HG03196 (cell line): ENCODE data around the gene AMOTL2.

Source experiments
- ATAC-seq: cut with Tn5 transposase; IDR thresholded peaks from one replicate; pipeline ENCODE4 v1.9.1; 2021; ENCODE audit not compliant: unreplicated experiment

The AMOTL2 gene

DNA sequence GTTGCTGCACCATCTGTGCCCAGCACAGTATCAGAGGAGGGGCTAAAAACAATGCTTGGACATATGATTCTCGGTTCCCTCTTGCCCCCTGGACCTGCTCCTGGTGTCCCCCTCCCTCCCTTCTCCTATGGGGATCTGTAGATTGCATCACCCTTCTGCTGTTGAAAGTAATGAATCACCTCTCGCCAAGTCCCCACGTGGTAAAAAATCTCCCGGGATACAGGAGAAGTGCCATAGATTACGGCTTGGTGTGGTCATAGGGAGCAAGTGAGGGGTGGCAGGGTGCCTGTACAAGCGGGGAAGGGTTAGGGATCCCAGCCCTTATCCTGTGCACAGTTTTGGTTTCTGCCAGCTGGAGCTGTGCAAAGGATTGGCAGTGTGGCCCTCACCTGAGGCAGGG lies 37.7 kb downstream of the AMOTL2 start:
- no peak for ATAC-seq

DNA sequence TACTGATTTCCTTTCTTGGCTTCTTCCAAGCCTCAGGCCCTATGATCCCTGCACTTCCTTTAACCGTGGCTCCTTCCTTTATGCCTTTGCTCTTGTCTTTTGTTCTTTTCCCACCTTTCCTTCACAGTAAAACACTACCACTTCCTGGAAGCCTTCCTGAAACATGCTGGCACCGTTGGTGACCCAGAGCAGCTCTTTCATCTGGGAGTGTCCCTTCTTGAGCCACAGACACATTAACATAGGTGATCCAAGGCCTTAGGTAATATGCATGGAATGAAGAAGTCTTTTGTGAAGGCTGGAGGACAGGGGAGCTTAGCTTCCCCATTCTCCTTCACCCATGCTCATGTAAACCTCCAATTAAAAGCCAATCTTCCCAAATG lies 39.4 kb downstream of the AMOTL2 start:
- ATAC-seq: no peak

DNA sequence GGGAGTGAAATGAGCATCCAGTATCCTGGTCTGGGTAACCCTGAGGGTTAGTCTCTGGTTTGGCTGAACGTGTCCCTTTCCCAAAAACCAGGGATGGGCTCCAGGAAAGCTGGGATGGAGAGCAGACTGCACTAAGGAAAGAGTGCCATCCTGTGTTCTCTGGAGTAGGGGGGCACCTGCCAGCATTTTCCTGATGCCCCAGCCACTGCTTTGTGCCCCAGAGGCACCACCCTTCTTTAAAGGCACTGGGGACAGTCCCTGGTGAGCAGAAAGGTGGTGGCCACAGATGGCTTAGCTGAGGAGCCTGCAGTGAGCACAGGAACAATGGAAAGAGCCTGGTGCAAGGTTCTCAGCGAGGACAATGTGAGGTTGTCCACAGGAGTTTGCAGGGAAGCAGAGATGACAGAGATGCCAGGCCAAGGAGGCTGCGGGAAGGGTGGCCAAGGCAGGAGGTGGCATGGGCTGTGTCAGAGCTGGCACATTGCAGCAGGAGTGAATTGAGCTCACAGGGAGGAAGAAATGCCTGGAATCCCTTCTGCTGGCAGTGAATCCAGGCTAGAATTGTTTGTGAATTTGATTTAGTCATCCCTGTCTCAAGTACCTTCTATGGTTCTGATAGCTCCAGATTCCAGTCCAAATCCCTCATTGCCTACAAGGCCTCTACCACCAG lies 39.9 kb downstream of the AMOTL2 start:
- ATAC-seq: no peak

DNA sequence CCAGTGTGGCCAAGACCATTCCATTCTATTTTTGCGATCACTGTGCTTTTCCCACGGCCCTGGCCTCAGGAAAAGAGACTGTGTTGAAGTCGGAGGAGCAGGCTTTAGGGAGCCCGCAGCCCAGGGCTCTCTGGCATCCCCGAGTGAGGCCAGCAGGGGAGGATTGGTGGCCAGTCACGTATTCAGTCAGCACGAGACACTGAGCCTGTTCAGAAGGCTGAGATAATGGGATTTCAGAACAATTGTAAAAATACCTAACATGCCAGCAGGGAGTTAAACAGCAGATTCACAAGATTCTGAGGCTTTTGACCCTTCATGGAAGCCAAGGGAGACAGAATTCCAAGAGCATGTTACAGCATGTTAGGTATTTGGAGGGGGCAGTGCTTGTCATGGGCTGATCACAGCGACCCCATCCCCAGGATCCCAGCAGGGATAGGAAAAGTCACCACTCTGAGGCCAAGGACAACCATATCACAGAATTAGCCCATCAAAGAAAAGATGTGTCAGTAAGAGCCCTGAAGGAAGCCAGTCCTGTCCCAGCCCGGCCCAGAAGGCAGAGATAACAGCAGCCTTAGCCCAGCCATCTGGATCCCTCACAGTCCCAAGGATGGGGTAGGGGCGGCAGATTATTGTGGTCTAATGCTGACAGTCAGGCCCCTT lies 40.6 kb downstream of the AMOTL2 start:
- ATAC-seq: no peak

DNA sequence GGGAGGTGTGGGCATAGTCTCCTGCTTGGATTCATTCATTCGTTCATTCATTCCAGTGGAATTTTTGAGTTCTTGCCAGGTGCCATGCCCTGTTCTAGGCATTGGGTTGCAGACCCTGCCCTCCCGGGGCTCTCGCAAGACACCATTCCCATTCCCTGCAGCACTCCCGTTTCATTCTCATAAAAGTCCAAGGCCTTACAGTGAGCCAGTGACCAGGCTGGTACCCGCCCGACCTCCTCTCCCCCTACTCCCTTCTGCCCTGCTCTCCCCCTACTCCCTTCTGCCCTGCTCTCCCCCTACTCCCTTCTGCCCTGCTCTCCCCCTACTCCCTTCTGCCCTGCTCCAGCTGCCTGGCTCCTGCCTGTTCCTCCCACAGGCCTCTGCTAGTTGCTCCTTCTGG lies 41.9 kb downstream of the AMOTL2 start:
- ATAC-seq: no peak

DNA sequence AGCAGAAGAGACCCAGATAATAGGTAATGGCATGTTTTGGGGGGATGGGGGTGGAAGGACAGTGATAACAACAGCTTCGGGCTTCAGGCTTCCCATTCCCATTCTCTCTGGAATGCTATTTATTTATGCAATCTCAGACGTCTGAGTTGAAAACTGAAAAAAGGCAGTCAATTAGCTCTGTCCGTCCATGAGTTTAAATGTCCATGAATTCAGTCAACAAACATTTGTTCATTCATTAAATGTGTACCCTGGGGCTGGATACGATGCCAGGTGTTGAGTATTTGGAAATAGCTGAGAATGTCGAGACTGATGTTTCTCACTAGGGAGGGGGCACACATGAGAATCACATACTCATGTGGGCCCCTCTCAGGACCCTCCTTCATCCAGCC lies 42.4 kb downstream of the AMOTL2 start:
- ATAC-seq: no peak

DNA sequence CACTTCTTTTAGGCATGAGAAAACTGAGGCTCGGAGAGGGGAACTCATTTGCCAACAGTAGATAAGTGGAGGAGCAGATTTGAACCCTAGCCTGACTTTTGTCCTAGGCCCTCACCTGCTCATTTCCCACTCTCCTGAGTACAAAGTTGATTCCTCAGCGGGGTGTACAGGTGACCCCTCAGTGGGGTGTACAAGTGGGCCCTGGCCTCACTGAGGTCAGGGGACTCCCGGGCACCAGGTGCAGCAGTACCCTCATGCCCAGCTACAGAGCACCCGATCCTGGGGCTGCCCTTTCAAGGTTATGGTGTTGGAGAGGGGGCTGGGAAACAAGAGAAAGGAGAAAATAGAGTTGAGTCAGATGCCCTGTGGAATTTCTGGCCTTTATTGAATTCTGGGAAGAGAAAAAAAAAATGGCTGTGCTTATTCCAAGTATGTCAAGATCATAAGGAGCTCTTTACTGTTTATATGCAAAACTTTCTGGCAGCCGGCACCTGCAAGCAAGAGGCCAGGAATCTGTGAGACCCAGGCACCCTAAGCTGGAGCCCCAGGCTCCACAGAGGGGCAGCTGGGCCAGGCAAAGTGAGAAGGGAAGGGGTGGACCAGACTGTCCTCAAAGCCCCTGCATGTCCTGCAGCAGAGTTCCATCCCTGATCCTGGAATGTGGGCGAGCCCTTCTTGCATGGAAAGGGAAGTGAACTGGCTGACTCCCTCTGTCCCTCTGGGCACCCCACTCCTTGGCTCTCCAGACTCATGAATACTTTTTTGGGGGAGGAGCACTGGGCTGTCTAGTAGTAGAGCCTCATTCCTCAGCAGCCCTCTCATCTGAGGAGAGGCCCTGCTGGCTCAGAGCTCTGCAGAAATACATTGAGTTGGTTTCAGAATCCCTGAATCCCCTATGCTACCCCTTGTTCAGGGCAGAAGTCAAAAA lies 43.1 kb downstream of the AMOTL2 start:
- no peak for ATAC-seq

DNA sequence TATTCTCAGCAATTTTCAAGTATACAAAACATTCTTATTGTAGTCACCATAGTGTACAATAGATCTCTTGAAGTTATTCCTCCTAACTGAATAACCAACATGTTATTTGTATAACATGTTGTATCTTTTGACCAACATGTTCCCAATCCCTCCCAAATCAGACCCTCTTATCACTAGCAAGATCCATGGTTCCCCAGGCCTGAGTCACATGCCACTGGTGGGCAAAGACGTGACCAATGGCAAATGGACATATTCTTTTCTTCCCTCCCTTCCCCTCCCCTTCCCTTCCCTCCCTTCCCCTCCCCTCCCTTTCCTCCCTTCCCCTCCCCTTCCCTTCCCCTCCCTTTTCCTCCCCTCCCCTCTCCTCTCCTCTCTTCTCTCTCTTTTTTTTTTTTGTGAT lies 45.4 kb downstream of the AMOTL2 start:
- no peak for ATAC-seq

DNA sequence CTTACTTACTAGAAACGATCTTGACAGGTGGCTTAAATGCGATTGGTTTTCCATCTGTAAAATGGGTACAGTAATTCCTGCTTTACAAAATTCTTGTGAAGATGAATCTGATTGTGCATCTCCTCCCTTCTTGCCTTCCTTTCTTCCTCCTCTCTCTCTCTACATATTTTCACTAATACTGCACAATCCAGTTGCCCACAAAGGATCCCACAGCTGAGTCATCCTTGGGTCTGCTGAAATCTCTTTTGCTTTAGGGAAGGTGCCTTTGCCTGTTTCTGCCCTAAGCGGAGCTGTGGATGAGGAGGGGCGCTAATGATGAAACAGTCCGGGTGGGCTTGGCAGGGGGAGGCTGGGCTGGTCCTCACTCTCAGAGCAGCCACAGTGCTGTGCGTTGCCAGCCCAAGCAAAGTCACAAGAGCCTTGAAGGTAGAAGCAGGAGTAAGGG lies 46.1 kb downstream of the AMOTL2 start:
- no peak for ATAC-seq

DNA sequence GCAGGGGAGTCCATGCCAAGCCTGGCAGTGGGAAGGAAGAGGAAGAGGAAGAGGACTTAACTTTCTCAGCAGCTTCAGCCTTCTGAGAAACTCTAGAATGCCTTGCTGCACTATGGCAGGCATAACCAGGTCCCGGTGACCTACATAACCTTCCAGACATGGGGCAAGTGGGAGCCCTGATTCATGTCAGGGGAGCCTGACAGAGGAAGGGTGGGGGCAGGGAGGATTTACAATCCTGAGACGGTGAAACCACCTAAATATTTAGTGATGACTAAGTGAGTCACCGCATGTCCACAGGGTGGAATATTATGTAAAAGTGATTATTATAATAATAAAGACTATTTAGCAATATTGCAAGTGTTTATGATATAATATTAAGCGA lies 46.7 kb downstream of the AMOTL2 start:
- no peak for ATAC-seq

DNA sequence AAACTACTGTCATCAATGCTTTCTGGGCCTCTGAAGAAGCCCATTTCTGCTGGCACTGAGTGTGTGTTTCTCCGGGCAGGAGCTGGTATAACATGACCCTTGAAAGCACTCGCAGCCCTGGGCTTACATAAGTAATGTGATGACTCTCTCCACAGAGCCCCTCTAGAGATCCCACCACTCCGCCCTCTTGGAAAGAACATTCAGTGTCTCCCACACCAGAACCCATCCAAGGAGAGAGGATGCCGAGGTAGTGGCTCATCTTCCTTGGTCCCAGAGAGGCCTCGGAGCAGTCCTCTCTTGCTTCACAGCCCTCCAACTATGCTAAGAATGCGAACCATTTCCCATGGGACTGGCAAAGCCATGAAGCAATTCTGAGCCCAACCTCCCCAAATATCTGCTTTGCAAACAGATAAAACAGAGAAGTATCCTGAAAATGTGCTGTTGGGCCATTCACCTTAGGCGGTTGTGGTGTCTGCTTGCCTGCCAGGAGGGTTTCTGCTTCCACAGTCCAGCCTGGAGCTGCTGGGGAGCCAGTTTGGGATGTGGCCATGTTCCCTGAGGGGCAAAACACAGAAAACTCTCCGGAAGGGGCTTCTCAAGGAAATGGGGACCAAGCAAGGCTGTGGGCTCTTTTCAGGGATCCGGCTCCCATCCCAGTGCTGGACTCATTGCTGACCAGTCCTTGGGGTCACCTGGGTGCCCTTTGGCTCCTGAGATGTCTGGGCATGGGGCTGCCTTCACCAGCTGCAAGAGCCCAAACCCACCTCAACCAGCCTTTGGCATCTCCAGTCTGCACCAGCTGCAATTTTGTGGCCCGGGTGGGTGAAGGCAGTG lies 47.3 kb downstream of the AMOTL2 start:
- no peak for ATAC-seq

DNA sequence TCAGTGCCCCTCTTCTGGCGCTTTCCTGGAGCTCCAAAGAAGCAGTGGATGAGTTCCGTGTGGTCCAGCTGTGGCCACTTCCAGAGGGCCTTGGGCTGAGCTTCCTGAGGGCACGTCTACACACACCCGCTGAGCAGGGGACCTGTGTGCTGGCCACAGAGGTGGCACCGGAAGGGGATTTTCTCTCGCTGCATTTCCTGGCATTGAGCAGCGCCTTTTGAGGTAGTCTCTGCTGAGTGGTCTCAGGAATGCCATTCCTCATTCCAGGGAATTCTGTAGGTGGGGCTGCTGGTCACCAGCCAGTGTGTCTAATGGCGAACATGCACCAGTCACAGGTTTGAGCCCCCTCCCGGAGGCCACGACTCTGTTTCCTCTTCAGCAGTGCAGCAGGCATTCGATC lies 48.1 kb downstream of the AMOTL2 start:
- no peak for ATAC-seq

DNA sequence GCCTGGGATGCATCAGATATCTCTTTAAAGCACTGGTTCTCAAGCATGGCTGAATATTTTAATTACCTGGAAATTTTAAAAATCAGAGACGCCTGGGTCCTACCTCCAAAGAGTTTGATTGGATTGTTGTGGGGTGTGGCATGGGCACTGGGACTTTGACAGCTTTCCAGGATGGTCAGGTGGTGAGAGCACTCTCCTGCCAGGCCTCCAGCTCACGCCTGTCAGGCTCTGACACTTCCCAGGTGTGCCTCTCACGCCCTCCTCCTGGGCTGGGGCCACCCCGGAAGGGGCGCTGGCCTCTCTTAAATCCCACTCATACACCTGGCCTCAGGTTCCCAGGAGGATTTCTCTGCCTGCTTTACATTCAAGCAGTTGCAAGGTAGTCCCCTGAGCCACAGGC lies 48.5 kb downstream of the AMOTL2 start:
- ATAC-seq: no peak

DNA sequence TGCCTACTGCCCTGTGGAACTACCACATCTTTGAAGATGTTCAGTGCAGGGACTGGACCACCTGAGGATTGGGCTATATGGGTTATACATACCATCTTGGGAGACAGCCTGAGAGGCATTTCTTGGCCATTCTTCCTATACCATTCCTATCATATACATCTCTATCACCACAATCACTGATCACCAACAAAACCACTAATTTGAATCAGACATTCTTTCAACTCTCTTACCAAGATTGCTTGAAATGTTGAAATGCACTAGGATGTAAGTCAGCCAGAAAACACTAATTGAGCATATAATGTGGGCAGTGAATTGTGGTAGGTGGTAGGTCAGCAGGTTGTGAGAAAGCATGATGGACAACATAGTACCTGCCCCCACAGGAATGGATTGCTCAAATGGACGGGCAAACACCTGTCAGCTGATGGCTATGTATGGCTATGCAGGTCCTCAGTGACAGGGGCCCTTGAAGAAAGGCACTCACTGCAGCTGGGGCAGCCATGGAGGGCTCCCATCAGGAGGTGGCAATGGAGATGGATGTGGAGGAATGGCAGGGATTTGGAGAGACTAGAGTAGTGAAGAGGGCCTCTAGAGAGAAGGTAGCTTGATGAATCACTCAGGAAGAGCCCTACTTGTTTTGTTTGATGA lies 49.1 kb downstream of the AMOTL2 start:
- no peak for ATAC-seq

DNA sequence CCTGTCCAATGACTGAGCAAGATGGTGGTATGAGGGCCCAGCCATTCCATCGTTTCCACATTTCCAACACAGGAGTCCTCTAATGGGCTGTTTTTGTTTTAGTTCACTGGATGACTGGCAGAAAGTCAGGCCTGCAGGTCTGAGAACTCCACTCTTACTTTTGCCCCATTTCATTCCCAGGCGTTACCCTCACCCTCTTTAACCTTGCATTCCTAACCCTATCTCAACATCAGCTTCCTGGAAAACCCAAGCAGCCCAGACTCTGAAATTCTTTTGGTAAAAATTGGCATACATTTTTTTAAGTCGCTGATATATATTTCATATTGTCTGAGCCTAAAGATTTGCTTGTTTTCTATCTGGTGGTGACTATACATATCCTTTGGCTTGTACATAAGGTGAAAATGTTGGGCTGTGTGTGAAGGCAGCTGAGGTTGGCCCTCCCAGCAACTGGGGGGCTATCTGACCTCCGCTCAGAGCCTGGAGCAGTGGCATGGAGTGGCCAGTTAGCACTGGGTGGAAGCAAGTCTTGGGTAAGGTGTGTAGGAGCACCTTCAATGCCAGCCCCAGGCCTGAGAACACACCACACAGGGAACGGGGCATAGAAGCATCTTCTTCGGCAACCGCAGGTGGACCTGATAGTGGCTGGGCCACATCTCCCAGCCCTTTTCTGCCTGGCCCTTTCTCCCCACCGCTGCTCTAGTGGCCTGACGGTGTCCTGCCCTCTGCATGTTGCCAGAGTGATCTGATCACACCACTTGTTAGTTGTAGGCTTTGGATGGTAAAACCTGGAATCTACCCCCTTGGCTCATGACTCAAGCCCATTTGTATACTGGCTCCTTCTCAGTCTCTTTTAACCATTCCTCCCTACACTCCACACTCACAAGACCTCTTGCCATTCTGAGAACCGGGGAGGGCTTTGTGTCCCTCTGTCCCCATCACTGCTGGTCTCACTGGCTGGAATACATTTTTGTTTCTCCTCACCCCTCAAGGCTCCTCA lies 50.0 kb downstream of the AMOTL2 start:
- ATAC-seq: no peak

DNA sequence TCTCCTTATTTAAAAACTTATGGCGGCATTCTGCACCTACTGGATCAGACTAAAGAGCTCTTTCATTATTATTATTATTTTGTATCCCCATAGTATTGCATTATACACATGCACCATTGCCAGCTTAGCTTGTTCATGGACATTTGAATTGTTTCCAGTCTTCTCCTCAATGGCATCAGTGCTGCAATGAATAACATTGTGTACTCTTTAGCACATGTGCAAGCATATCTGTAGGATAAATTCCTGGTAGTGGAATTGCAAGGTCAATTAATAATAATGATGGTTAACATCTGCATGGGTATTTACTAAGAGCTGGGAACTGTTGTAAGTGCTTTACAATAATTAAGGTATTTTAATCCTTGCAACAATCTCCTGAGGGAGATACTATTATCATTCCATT lies 52.0 kb downstream of the AMOTL2 start:
- no peak for ATAC-seq

DNA sequence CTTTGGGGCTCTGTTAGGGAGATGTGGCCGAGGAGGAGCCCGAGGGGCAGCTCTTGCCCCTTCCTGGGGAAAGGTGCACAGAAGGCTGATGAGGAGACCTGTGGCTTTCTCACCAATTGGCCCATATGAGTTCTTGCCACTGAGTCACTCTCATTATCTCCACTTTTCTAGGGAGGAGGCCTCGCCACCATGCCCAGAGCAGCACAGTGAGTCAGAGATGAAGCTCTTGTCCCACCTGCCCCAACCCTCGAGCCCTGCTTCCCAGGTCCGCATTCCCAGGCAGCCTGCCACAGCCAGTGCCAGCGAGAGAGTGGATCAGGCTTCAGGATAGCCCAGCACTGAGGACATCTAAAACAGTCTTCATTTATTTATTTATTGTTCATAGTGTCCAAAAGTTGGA lies 53.5 kb downstream of the AMOTL2 start:
- ATAC-seq: no peak

DNA sequence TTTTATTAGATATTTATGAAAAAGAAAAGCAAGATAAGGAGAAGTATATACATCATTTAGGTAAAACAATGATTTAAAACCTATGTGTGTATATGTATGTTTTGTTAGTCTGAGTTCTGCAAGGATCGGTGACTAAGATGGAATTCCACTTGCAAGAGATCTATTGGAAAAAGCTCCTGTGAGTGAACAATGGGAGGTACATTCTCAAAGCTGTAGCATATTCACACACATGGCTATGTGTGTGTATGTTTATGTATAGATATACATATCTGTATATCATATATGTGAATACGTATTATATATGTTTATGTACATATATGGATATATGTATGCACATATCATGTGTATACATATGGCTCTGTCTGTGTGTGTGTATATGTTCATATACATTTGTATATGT lies 54.3 kb downstream of the AMOTL2 start:
- ATAC-seq: no peak

DNA sequence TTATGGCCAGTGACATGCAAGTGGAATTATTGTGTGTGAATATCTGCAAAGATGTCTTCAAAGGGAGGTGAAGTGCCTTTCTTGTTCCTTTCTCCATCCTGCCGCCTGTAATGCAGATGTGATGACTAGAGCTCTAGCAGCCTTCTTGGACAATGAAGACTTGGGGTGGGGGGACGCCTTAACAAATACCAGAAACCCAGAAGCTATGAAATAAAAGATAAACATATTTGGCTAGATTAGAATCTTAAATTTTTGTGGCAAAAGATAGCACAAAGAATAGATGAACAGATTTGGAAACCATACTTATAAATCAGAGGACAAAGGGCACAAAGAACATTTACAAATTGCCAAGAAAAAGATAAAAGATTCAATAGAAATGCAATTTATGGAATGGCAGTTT lies 56.1 kb downstream of the AMOTL2 start:
- no peak for ATAC-seq
